Measurements from ENCODE around the gene ADH1B. TPM values are rescaled to one million over a fixed set of nuclear protein-coding genes. Genes with fewer than 3 reads are reported as not detected.

Gene ADH1B
- total RNA-seq, 1 donor from 2014 or later, result 33.4 TPM

DNA sequence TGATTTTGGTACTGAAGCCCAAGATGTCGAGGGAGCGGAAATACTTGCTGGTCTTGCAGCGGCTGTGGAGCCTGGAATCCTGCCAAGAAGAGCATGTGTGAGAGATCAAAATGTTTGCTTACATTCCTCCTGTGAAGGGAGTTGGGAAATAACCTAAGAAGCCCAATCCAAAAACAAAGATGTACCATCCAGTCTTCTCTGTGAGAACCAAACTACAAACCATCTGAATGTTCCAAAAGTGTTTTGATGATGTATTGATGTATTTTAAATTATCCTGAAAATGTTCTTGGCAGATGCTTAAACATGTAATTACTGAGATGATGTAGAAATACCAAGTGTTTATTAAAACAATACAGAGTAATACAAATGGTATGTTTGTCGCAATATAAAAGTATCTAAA lies 20.3 kb downstream of the ADH1B start:
- no peaks in the 10 kb centered on the region for H3K36me3 ChIP-seq (ENCODE audit: control insufficient read depth in 3 of 3, insufficient read depth in 3 of 3, low read length in 3 of 3)
- H3K27me3 ChIP-seq (ENCODE audit: control insufficient read depth in 3 of 3, insufficient read depth in 3 of 3, low read length in 3 of 3), result no peaks in the 10 kb centered on the region
- peaks cover 0 to 4% (median 0%) of the 10 kb centered on the region in 3 donors for H3K4me1 ChIP-seq (ENCODE audit: control insufficient read depth in 3 of 3, insufficient read depth in 3 of 3, low read length in 3 of 3)
- H3K4me3 ChIP-seq (ENCODE audit: low read length in 3 of 3), result no peak overlapping the region
- H3K9ac ChIP-seq (ENCODE audit: low read depth in 1 of 3, low read length in 3 of 3), result no peak overlapping the region
- H3K9me3 ChIP-seq (ENCODE audit: control insufficient read depth in 3 of 3, low read length in 3 of 3), result no peaks in the 10 kb centered on the region
- no peak overlapping the region for H3K27ac ChIP-seq (ENCODE audit: low read depth, low read length)

- no peaks in the 10 kb centered on the region for H3K9me3 ChIP-seq (ENCODE audit: control insufficient read depth in 3 of 3, low read length in 3 of 3)
- H3K27me3 ChIP-seq (ENCODE audit: control insufficient read depth in 3 of 3, insufficient read depth in 3 of 3, low read length in 3 of 3), result no peaks in the 10 kb centered on the region
- H3K4me3 ChIP-seq (ENCODE audit: low read length in 3 of 3), result no peak overlapping the region
- H3K9ac ChIP-seq (ENCODE audit: low read depth in 1 of 3, low read length in 3 of 3), result no peak overlapping the region
- no peaks in the 10 kb centered on the region for H3K4me1 ChIP-seq (ENCODE audit: control insufficient read depth in 3 of 3, insufficient read depth in 3 of 3, low read length in 3 of 3)
- H3K36me3 ChIP-seq (ENCODE audit: control insufficient read depth in 3 of 3, insufficient read depth in 3 of 3, low read length in 3 of 3), result no peaks in the 10 kb centered on the region
- H3K27ac ChIP-seq (ENCODE audit: low read depth, low read length), result no peak overlapping the region
Measured at GRCh38 chr4:99293357-99293756, 27.8 kb downstream of the ADH1B start.

GRCh38 chr4:99290848-99291786 lies 30.1 kb downstream of the ADH1B start, which contains the start of gene ADH1A:
Gene ADH1A, minus strand, starts transcription at chr4:99290985. Its CDS starts 71 bp downstream, at chr4:99290914.
- no peak within 1 kb of the TSS for H3K4me3 ChIP-seq (ENCODE audit: low read length in 3 of 3)
- H3K27me3 ChIP-seq (ENCODE audit: control insufficient read depth in 3 of 3, insufficient read depth in 3 of 3, low read length in 3 of 3), result no peaks in the 10 kb centered on the region
- no peaks in the 10 kb centered on the region for H3K9me3 ChIP-seq (ENCODE audit: control insufficient read depth in 3 of 3, low read length in 3 of 3)
- H3K36me3 ChIP-seq (ENCODE audit: control insufficient read depth in 3 of 3, insufficient read depth in 3 of 3, low read length in 3 of 3), result peaks cover 0 to 2% (median 0%) of the 10 kb centered on the region in 3 donors
- H3K27ac ChIP-seq (ENCODE audit: low read depth, low read length), result no peak within 1 kb of the TSS
- H3K9ac ChIP-seq (ENCODE audit: low read depth in 1 of 3, low read length in 3 of 3), result no peak within 1 kb of the TSS
- no peaks in the 10 kb centered on the region for H3K4me1 ChIP-seq (ENCODE audit: control insufficient read depth in 3 of 3, insufficient read depth in 3 of 3, low read length in 3 of 3)

DNA sequence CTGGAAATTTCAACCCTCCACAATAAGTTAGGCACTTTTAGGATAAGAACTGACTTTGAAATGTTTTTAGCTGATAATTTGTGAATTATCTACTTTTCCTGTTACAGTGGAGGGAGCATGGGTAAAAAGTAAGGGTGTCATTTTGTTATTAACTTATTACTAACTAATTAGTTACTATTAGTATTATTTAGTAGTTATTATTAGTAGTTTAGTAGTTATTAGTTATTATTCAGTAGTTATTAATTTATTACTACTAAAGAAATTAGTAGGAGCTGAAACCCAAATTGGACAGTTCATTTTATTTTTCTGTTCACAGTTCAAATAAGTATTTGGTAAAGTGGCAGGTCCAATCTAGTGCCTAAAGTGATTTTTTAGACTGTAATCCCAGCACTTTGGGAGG lies 35.8 kb downstream of the ADH1B start:
- Histone ChIP-seq H3K4me1 (ENCODE audit: control insufficient read depth in 3 of 3, insufficient read depth in 3 of 3, low read length in 3 of 3) (no peaks in the 10 kb centered on the region), H3K9me3 (ENCODE audit: control insufficient read depth in 3 of 3, low read length in 3 of 3) (no peaks in the 10 kb centered on the region), H3K27me3 (ENCODE audit: control insufficient read depth in 3 of 3, insufficient read depth in 3 of 3, low read length in 3 of 3) (no peaks in the 10 kb centered on the region), H3K36me3 (ENCODE audit: control insufficient read depth in 3 of 3, insufficient read depth in 3 of 3, low read length in 3 of 3) (peaks cover 0 to 2% (median 0%) of the 10 kb centered on the region in 3 donors), H3K27ac (ENCODE audit: low read depth, low read length) (no peak overlapping the region), H3K9ac (ENCODE audit: low read depth in 1 of 3, low read length in 3 of 3) (no peak overlapping the region), H3K4me3 (ENCODE audit: low read length in 3 of 3) (no peak overlapping the region)

DNA sequence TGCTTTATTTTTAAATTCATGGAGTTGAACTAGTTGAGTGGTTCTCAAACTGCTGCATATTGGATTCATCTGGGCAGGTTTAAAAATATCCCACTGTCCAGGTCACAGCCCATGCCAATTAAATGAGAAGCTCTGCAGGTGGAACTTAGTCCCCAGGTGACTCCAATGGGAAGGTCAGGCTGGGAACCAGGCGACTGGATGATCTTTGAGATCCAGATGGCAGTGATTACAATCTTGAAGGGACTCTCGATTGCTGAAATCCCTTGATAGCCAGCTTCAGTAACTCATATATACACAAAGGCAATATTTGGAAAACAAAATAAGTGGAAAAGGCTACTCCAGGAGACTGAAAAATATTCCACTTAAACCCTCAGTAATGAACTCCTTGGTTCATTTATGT lies 38.5 kb downstream of the ADH1B start:
- Histone ChIP-seq H3K4me3 (ENCODE audit: low read length in 3 of 3) (no peak overlapping the region), H3K9me3 (ENCODE audit: control insufficient read depth in 3 of 3, low read length in 3 of 3) (no peaks in the 10 kb centered on the region), H3K27ac (ENCODE audit: low read depth, low read length) (no peak overlapping the region), H3K27me3 (ENCODE audit: control insufficient read depth in 3 of 3, insufficient read depth in 3 of 3, low read length in 3 of 3) (no peaks in the 10 kb centered on the region), H3K9ac (ENCODE audit: low read depth in 1 of 3, low read length in 3 of 3) (no peak overlapping the region), H3K4me1 (ENCODE audit: control insufficient read depth in 3 of 3, insufficient read depth in 3 of 3, low read length in 3 of 3) (no peaks in the 10 kb centered on the region), H3K36me3 (ENCODE audit: control insufficient read depth in 3 of 3, insufficient read depth in 3 of 3, low read length in 3 of 3) (peaks cover 0 to 2% (median 0%) of the 10 kb centered on the region in 3 donors)

DNA sequence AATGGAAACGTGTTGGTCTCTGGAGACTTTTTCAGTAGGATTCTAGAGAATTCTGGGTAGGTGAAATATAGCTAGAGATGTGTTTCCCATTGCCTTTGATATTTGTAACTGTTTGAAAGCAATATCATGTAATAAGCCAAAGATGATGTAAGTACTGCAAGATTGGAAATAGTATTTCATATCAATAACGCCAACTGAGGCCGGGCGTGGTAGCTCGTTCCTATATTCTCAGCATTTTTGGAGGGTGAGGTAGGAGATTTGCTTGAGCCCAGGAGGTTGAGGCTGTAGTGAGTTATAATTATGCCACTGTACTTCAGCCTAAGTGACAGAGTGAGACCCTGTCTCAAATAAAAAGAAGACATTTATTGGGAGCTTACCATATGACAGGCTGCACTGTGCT lies 39.9 kb downstream of the ADH1B start:
- H3K27me3 ChIP-seq (ENCODE audit: control insufficient read depth in 3 of 3, insufficient read depth in 3 of 3, low read length in 3 of 3), result no peaks in the 10 kb centered on the region
- no peaks in the 10 kb centered on the region for H3K36me3 ChIP-seq (ENCODE audit: control insufficient read depth in 3 of 3, insufficient read depth in 3 of 3, low read length in 3 of 3)
- H3K4me3 ChIP-seq (ENCODE audit: low read length in 3 of 3), result no peak overlapping the region
- H3K27ac ChIP-seq (ENCODE audit: low read depth, low read length), result no peak overlapping the region
- no peak overlapping the region for H3K9ac ChIP-seq (ENCODE audit: low read depth in 1 of 3, low read length in 3 of 3)
- H3K4me1 ChIP-seq (ENCODE audit: control insufficient read depth in 3 of 3, insufficient read depth in 3 of 3, low read length in 3 of 3), result no peaks in the 10 kb centered on the region
- no peaks in the 10 kb centered on the region for H3K9me3 ChIP-seq (ENCODE audit: control insufficient read depth in 3 of 3, low read length in 3 of 3)

GRCh38 chr4:99276417-99276816 lies 44.8 kb downstream of the ADH1B start:
- H3K27me3 ChIP-seq (ENCODE audit: control insufficient read depth in 3 of 3, insufficient read depth in 3 of 3, low read length in 3 of 3), result no peaks in the 10 kb centered on the region
- H3K9me3 ChIP-seq (ENCODE audit: control insufficient read depth in 3 of 3, low read length in 3 of 3), result no peaks in the 10 kb centered on the region
- H3K36me3 ChIP-seq (ENCODE audit: control insufficient read depth in 3 of 3, insufficient read depth in 3 of 3, low read length in 3 of 3), result no peaks in the 10 kb centered on the region
- H3K9ac ChIP-seq (ENCODE audit: low read depth in 1 of 3, low read length in 3 of 3), result no peak overlapping the region
- H3K4me1 ChIP-seq (ENCODE audit: control insufficient read depth in 3 of 3, insufficient read depth in 3 of 3, low read length in 3 of 3), result no peaks in the 10 kb centered on the region
- H3K27ac ChIP-seq (ENCODE audit: low read depth, low read length), result no peak overlapping the region
- H3K4me3 ChIP-seq (ENCODE audit: low read length in 3 of 3), result no peak overlapping the region

DNA sequence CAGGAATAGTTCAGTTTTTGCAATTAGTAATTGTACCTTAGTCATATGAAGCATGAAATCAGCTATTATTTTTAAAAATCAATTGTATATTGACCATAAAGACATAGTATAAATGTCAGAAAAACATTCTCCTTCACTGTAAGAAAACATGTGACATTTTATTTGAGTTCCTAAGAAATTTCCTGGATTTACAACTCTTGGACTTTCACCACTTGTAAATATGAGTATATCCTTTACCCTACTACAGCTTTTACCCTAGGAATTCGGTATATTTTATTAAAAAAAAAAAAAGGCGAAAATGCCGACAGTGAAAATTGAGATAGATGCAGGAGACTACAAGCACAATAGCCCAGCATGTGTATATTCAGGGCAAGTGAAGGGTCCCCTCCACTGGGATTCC lies 45.3 kb downstream of the ADH1B start:
- Histone ChIP-seq H3K9ac (ENCODE audit: low read depth in 1 of 3, low read length in 3 of 3) (no peak overlapping the region), H3K27ac (ENCODE audit: low read depth, low read length) (no peak overlapping the region), H3K4me3 (ENCODE audit: low read length in 3 of 3) (no peak overlapping the region), H3K27me3 (ENCODE audit: control insufficient read depth in 3 of 3, insufficient read depth in 3 of 3, low read length in 3 of 3) (no peaks in the 10 kb centered on the region), H3K36me3 (ENCODE audit: control insufficient read depth in 3 of 3, insufficient read depth in 3 of 3, low read length in 3 of 3) (no peaks in the 10 kb centered on the region), H3K9me3 (ENCODE audit: control insufficient read depth in 3 of 3, low read length in 3 of 3) (no peaks in the 10 kb centered on the region), H3K4me1 (ENCODE audit: control insufficient read depth in 3 of 3, insufficient read depth in 3 of 3, low read length in 3 of 3) (no peaks in the 10 kb centered on the region)

GRCh38 chr4:99275050-99275449 lies 46.2 kb downstream of the ADH1B start:
- Histone ChIP-seq H3K9ac (ENCODE audit: low read depth in 1 of 3, low read length in 3 of 3) (no peak overlapping the region), H3K36me3 (ENCODE audit: control insufficient read depth in 3 of 3, insufficient read depth in 3 of 3, low read length in 3 of 3) (no peaks in the 10 kb centered on the region), H3K4me3 (ENCODE audit: low read length in 3 of 3) (no peak overlapping the region), H3K9me3 (ENCODE audit: control insufficient read depth in 3 of 3, low read length in 3 of 3) (no peaks in the 10 kb centered on the region), H3K27me3 (ENCODE audit: control insufficient read depth in 3 of 3, insufficient read depth in 3 of 3, low read length in 3 of 3) (no peaks in the 10 kb centered on the region), H3K27ac (ENCODE audit: low read depth, low read length) (no peak overlapping the region), H3K4me1 (ENCODE audit: control insufficient read depth in 3 of 3, insufficient read depth in 3 of 3, low read length in 3 of 3) (no peaks in the 10 kb centered on the region)

DNA sequence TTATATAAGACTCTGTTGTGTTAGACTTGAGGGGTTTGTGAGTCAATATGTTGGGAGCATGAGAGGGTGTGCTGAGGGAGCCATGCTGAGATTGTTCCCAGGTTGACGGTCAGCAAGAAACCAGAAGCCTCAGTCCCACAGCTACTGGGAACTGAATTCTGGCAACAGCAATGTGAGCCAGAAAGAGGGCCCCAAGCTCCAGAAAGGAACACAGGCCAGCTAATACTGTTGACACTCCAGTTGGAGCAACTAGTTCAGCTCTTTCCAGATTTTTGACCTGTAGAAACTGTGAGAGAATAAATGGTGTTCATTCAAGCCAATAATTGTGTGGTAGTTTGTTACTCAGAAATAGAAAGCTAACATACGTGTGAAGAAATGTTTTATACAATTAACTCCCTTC lies 47.5 kb downstream of the ADH1B start:
- no peaks in the 10 kb centered on the region for H3K4me1 ChIP-seq (ENCODE audit: control insufficient read depth in 3 of 3, insufficient read depth in 3 of 3, low read length in 3 of 3)
- H3K27ac ChIP-seq (ENCODE audit: low read depth, low read length), result no peak overlapping the region

More for the DNA sequence above, 47.5 kb downstream of the ADH1B start:
- Histone ChIP-seq H3K9me3 (ENCODE audit: control insufficient read depth in 3 of 3, low read length in 3 of 3) (no peaks in the 10 kb centered on the region), H3K9ac (ENCODE audit: low read depth in 1 of 3, low read length in 3 of 3) (no peak overlapping the region), H3K36me3 (ENCODE audit: control insufficient read depth in 3 of 3, insufficient read depth in 3 of 3, low read length in 3 of 3) (no peaks in the 10 kb centered on the region), H3K27me3 (ENCODE audit: control insufficient read depth in 3 of 3, insufficient read depth in 3 of 3, low read length in 3 of 3) (no peaks in the 10 kb centered on the region), H3K4me3 (ENCODE audit: low read length in 3 of 3) (no peak overlapping the region)

All from skeletal muscle tissue (tissue), 4 donors.